ENCODE results near the gene ALG14. TPM values are rescaled to one million over a fixed set of nuclear protein-coding genes. Genes with fewer than 3 reads are reported as not detected.

The ALG14 gene
- polyA plus RNA-seq, 1 donor from 2014 or later, result 2.6 TPM

GRCh38 chr1:95084317-95085176, 11.8 kb upstream of the ALG14 start:
- TF ChIP-seq SMC3 (conservative IDR thresholded peaks at IDR 0.05; ENCODE audit: poor library complexity) (no peak), EZH2 (IDR thresholded peaks at IDR 0.05; ENCODE audit: borderline replicate concordance, insufficient read depth, low read length, poor library complexity, severe bottlenecking) (no peak), MXI1 (conservative IDR thresholded peaks at IDR 0.05; ENCODE audit: poor library complexity, severe bottlenecking) (no peak)
- TF ChIP-seq, protein P1, sequence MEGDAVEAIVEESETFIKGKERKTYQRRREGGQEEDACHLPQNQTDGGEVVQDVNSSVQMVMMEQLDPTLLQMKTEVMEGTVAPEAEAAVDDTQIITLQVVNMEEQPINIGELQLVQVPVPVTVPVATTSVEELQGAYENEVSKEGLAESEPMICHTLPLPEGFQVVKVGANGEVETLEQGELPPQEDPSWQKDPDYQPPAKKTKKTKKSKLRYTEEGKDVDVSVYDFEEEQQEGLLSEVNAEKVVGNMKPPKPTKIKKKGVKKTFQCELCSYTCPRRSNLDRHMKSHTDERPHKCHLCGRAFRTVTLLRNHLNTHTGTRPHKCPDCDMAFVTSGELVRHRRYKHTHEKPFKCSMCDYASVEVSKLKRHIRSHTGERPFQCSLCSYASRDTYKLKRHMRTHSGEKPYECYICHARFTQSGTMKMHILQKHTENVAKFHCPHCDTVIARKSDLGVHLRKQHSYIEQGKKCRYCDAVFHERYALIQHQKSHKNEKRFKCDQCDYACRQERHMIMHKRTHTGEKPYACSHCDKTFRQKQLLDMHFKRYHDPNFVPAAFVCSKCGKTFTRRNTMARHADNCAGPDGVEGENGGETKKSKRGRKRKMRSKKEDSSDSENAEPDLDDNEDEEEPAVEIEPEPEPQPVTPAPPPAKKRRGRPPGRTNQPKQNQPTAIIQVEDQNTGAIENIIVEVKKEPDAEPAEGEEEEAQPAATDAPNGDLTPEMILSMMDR (IDR thresholded peaks at IDR 0.05; ENCODE audit: poor library complexity, severe bottlenecking), result peak; percentile 46
- Histone ChIP-seq H3K9me3 (ENCODE audit: low read length) (no peaks in the 10 kb centered on the region), H3K9ac (ENCODE audit: low read length) (no peak overlapping the region), H3K27ac (ENCODE audit: low read length) (no peak overlapping the region), H3F3A (ENCODE audit: insufficient read depth, low read length, poor library complexity, severe bottlenecking) (no peaks in the 10 kb centered on the region), H3K36me3 (ENCODE audit: insufficient read depth, low read length) (no peaks in the 10 kb centered on the region), H3K9me2 (ENCODE audit: insufficient read depth, low read length) (no peaks in the 10 kb centered on the region), H4K20me1 (ENCODE audit: insufficient read depth) (no peaks in the 10 kb centered on the region), H3K27me3 (ENCODE audit: insufficient read depth, low read depth, low read length) (no peaks in the 10 kb centered on the region), H2AFZ (ENCODE audit: low read depth, low read length) (no peak overlapping the region), H3K4me2 (ENCODE audit: low read length) (no peak overlapping the region), H3K4me3 (ENCODE audit: low read length) (no peak overlapping the region), H3K79me2 (replicated peaks; ENCODE audit: insufficient read depth, low read length) (no peaks in the 10 kb centered on the region)

GRCh38 chr1:95080879-95081278, 8.1 kb upstream of the ALG14 start:
- Histone ChIP-seq H3F3A (ENCODE audit: insufficient read depth, low read length, poor library complexity, severe bottlenecking) (no peaks in the 10 kb centered on the region), H3K9me2 (ENCODE audit: insufficient read depth, low read length) (no peaks in the 10 kb centered on the region), H3K4me2 (ENCODE audit: low read length) (no peak overlapping the region), H2AFZ (ENCODE audit: low read depth, low read length) (no peak overlapping the region), H3K27me3 (ENCODE audit: insufficient read depth, low read depth, low read length) (no peaks in the 10 kb centered on the region), H3K9ac (ENCODE audit: low read length) (no peak overlapping the region), H3K4me3 (ENCODE audit: low read length) (no peak overlapping the region), H3K79me2 (replicated peaks; ENCODE audit: insufficient read depth, low read length) (no peaks in the 10 kb centered on the region), H3K27ac (ENCODE audit: low read length) (no peak overlapping the region), H4K20me1 (ENCODE audit: insufficient read depth) (no peaks in the 10 kb centered on the region), H3K9me3 (ENCODE audit: low read length) (no peaks in the 10 kb centered on the region), H3K36me3 (ENCODE audit: insufficient read depth, low read length) (no peaks in the 10 kb centered on the region)
- TF ChIP-seq, protein P1 (IDR thresholded peaks at IDR 0.05; ENCODE audit: poor library complexity, severe bottlenecking), result no peak
- TF ChIP-seq SMC3 (conservative IDR thresholded peaks at IDR 0.05; ENCODE audit: poor library complexity) (no peak), REST (IDR thresholded peaks at IDR 0.05; ENCODE audit: borderline replicate concordance) (no peak), MXI1 (conservative IDR thresholded peaks at IDR 0.05; ENCODE audit: poor library complexity, severe bottlenecking) (no peak), RAD21 (conservative IDR thresholded peaks at IDR 0.05) (no peak), EZH2 (IDR thresholded peaks at IDR 0.05; ENCODE audit: borderline replicate concordance, insufficient read depth, low read length, poor library complexity, severe bottlenecking) (no peak), TAF1 (IDR thresholded peaks at IDR 0.05; ENCODE audit: low read depth) (no peak), EP300 (conservative IDR thresholded peaks at IDR 0.05; ENCODE audit: poor library complexity, severe bottlenecking) (no peak)

Data from neural cell (in vitro differentiated cells).